ENCODE data around the gene TFF3. TPM values are rescaled to one million over a fixed set of nuclear protein-coding genes. Genes with fewer than 3 reads are reported as not detected.

The TFF3 gene
- total and polyA plus RNA-seq, 4 donors: 2.4 to 170 (median 15.7) TPM

- no peak overlapping the region for H3K4me3 ChIP-seq (ENCODE audit: low read length in 2 of 2)
- H3K27ac ChIP-seq (ENCODE audit: low read depth in 1 of 2, low read length in 2 of 2): no peak overlapping the region
- intact Hi-C loops (cut with DNase I): no loop called here
- 91 to 92% methylated on average over 12 of the region's 12 CpGs for WGBS, 2 donors
- ATAC-seq (ENCODE audit: low FRiP score) (no peak), DNase-seq (no peak)
- no peaks in the 10 kb centered on the region for H3K36me3 ChIP-seq (ENCODE audit: control insufficient read depth in 1 of 2, insufficient read depth in 2 of 2, low read length in 1 of 2)
- H3K4me1 ChIP-seq (ENCODE audit: control insufficient read depth in 1 of 2, insufficient read depth in 2 of 2, low read length in 2 of 2): no peaks in the 10 kb centered on the region
- no peaks in the 10 kb centered on the region for H3K27me3 ChIP-seq (ENCODE audit: control insufficient read depth in 1 of 2, insufficient read depth in 2 of 2, low read length in 1 of 2)
- no peaks in the 10 kb centered on the region for H3K9me3 ChIP-seq (ENCODE audit: control insufficient read depth, low read length)
These were observed 32.5 kb downstream of the TFF3 start for GRCh38 chr21:42282715-42283114.

DNA sequence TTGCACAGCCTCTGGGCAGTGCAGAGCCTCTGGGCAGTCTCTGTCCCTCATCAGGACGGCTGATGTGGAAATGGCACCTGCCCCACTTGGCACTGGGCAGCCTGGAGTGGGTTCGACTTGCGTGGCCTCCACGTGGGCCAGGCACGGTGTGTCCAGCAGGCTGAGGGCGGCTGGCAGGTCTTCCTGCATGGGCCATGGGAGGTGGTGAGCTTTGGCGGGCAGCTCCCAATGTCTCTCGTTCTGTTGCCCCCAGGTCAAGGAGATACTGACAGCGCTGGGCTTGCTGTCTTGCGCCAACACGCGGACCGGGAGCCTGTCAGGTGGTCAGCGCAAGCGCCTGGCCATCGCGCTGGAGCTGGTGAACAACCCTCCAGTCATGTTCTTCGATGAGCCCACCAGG lies 33.2 kb downstream of the TFF3 start:
- H3K4me1 ChIP-seq (ENCODE audit: control insufficient read depth in 1 of 2, insufficient read depth in 2 of 2, low read length in 2 of 2): no peaks in the 10 kb centered on the region
- no peak for ATAC-seq (ENCODE audit: low FRiP score)
- intact Hi-C loops (cut with DNase I): no loop called here

DNA sequence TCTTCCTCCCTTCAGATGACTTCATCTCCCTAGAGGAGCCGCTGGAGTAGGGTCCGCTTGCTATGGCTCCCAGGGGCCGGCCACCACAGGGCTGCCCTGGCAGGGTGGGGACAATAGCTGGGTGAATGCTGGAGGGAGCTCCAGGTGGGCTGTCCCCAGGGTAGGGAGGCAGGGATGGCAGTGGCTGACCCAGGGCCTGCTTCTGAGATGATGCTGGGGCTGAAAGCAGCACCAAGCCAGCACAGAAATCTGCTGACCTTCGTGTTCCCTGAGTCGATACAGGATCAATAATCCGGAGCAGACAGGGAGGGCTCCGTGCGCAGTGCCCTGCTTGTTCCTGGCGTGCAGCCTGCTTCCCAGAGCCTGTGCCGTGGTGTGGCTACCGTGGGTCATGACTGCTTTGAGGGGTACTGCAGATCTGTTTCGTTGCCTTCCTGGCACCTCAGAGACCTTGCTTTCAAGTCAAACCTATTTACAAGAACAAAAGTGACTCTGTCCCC lies 34.0 kb downstream of the TFF3 start:
- 80 to 83% methylated on average over 12 of the region's 12 CpGs for WGBS, 2 donors
- Histone ChIP-seq H3K4me3 (ENCODE audit: low read length in 2 of 2) (no peak overlapping the region), H3K27me3 (ENCODE audit: control insufficient read depth in 1 of 2, insufficient read depth in 2 of 2, low read length in 1 of 2) (no peaks in the 10 kb centered on the region), H3K27ac (ENCODE audit: low read depth in 1 of 2, low read length in 2 of 2) (no peak overlapping the region), H3K36me3 (ENCODE audit: control insufficient read depth in 1 of 2, insufficient read depth in 2 of 2, low read length in 1 of 2) (no peaks in the 10 kb centered on the region), H3K4me1 (ENCODE audit: control insufficient read depth in 1 of 2, insufficient read depth in 2 of 2, low read length in 2 of 2) (no peaks in the 10 kb centered on the region), H3K9me3 (ENCODE audit: control insufficient read depth, low read length) (no peaks in the 10 kb centered on the region)
- intact Hi-C loops (cut with DNase I): no loop called here
- ATAC-seq (ENCODE audit: low FRiP score) (no peak), DNase-seq (no peak)

More for the DNA sequence above, 33.2 kb downstream of the TFF3 start:
- no peaks in the 10 kb centered on the region for H3K36me3 ChIP-seq (ENCODE audit: control insufficient read depth in 1 of 2, insufficient read depth in 2 of 2, low read length in 1 of 2)
- no peaks in the 10 kb centered on the region for H3K9me3 ChIP-seq (ENCODE audit: control insufficient read depth, low read length)
- H3K4me3 ChIP-seq (ENCODE audit: low read length in 2 of 2): no peak overlapping the region
- 92 to 94% methylated on average over 18 of the region's 18 CpGs for WGBS, 2 donors
- no peak overlapping the region for H3K27ac ChIP-seq (ENCODE audit: low read depth in 1 of 2, low read length in 2 of 2)
- H3K27me3 ChIP-seq (ENCODE audit: control insufficient read depth in 1 of 2, insufficient read depth in 2 of 2, low read length in 1 of 2): no peaks in the 10 kb centered on the region
- DNase-seq: no peak

DNA sequence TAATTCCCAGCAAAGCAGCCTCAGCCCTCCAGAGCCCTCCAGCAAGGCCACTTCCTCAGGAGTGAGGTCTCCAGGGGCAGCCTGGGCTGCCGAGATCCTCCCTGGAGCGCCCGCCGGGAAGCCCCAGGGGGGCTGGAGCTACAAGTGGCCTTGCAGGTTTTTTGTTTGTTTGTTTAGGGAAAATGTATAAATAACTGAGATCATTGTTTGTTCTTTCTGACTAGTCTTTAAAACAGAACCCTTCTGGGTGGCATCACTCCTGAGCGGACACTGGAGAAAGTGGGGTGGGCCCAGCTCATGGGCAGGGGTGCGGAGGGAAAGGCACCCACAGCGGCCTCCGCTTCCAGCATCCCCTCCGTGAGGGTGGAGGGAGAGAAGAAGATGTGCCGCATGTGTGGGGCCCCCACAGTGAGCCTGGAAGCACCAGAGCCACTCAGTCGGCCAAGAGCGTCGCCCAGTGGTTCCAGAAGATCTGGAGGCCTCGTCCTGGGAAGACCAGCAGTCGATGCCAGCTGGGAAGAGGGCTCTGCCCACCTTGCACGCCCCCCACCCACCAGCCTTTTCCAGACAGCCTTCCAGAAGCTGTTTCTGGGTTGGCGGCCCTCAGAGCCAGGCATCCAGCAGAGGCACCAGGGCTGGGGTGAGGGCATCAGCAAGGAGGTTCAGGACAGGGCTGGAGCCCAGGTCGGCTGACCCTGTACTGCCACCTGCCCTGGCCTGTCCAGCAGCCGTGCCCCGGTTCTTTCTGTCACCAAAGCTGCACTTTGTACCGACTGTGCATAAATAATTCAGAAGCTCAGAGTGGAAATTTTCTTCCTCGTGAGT lies 34.6 kb downstream of the TFF3 start:
- no peaks in the 10 kb centered on the region for H3K36me3 ChIP-seq (ENCODE audit: control insufficient read depth in 1 of 2, insufficient read depth in 2 of 2, low read length in 1 of 2)
- 83 to 84% methylated on average over 21 to 22 of the region's 22 CpGs for WGBS, 2 donors
- H3K9me3 ChIP-seq (ENCODE audit: control insufficient read depth, low read length): no peaks in the 10 kb centered on the region
- intact Hi-C loops (cut with DNase I): no loop called here
- no peaks in the 10 kb centered on the region for H3K27me3 ChIP-seq (ENCODE audit: control insufficient read depth in 1 of 2, insufficient read depth in 2 of 2, low read length in 1 of 2)
- no peak for ATAC-seq (ENCODE audit: low FRiP score)
- H3K4me1 ChIP-seq (ENCODE audit: control insufficient read depth in 1 of 2, insufficient read depth in 2 of 2, low read length in 2 of 2): no peaks in the 10 kb centered on the region
- H3K27ac ChIP-seq (ENCODE audit: low read depth in 1 of 2, low read length in 2 of 2): no peak overlapping the region
- H3K4me3 ChIP-seq (ENCODE audit: low read length in 2 of 2): no peak overlapping the region
- DNase-seq: no peak

DNA sequence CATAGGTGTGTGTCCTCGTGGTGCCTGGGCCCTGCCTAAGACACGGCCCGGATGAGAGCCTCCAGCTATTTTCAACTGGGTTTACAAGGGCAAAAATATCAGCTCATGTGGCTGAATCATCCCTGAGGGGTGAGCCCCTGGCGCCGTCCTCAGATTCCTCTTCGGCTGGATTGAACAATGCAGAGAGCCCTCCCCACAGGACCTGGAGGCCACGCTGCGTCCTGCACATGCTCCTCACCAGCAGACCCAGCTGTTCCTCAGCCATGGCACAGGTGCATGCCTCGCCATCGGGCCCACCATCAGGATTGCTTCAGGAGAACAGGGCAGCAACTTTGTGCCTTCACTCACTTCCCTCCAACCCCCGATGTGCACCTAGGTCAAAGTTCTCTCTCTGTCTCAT lies 35.3 kb downstream of the TFF3 start:
- Histone ChIP-seq H3K4me1 (ENCODE audit: control insufficient read depth in 1 of 2, insufficient read depth in 2 of 2, low read length in 2 of 2) (no peaks in the 10 kb centered on the region), H3K9me3 (ENCODE audit: control insufficient read depth, low read length) (no peaks in the 10 kb centered on the region), H3K27ac (ENCODE audit: low read depth in 1 of 2, low read length in 2 of 2) (no peak overlapping the region), H3K27me3 (ENCODE audit: control insufficient read depth in 1 of 2, insufficient read depth in 2 of 2, low read length in 1 of 2) (no peaks in the 10 kb centered on the region), H3K36me3 (ENCODE audit: control insufficient read depth in 1 of 2, insufficient read depth in 2 of 2, low read length in 1 of 2) (no peaks in the 10 kb centered on the region), H3K4me3 (ENCODE audit: low read length in 2 of 2) (no peak overlapping the region)
- WGBS, 2 donors: 88 to 90% methylated on average over 11 of the region's 11 CpGs
- DNase-seq (no peak), ATAC-seq (ENCODE audit: low FRiP score) (no peak)
- intact Hi-C loops (cut with DNase I): no loop called here

DNA sequence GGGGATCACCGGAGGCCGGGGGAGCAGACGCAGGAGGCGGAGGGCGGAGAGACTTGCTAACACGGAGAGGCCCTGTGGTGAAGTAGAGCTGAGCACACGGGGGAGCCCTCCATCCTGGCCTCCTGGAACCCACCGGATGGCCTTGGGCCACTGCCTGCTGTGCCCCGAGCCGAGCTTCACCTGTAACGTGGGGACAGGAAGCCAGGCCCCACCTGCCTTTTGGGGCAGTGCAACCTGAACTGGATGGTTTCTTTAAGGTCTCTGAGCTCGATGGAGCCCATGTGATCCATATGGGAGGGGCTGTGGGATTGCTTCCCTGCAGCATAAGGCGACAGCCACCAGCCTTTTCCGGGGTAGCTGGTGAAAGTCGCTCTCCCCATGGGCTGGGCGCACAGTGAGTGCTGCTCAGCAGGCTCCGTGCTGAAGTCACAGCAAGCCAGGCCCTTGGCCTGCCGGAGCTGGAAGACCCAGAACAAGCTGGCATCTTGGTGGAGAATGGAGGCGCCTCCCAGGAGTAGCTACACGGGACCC lies 35.8 kb downstream of the TFF3 start:
- intact Hi-C loops (cut with DNase I): no loop called here
- H3K27ac ChIP-seq (ENCODE audit: low read depth in 1 of 2, low read length in 2 of 2): no peak overlapping the region
- 82 to 86% methylated on average over 20 of the region's 20 CpGs for WGBS, 2 donors
- no peak for ATAC-seq (ENCODE audit: low FRiP score)
- no peaks in the 10 kb centered on the region for H3K27me3 ChIP-seq (ENCODE audit: control insufficient read depth in 1 of 2, insufficient read depth in 2 of 2, low read length in 1 of 2)
- no peaks in the 10 kb centered on the region for H3K9me3 ChIP-seq (ENCODE audit: control insufficient read depth, low read length)
- no peak overlapping the region for H3K4me3 ChIP-seq (ENCODE audit: low read length in 2 of 2)
- no peaks in the 10 kb centered on the region for H3K36me3 ChIP-seq (ENCODE audit: control insufficient read depth in 1 of 2, insufficient read depth in 2 of 2, low read length in 1 of 2)
- no peaks in the 10 kb centered on the region for H3K4me1 ChIP-seq (ENCODE audit: control insufficient read depth in 1 of 2, insufficient read depth in 2 of 2, low read length in 2 of 2)
- DNase-seq: no peak

GRCh38 chr21:42278451-42279149 lies 36.6 kb downstream of the TFF3 start:
- 89 to 90% methylated on average over 19 of the region's 19 CpGs for WGBS, 2 donors
- Histone ChIP-seq H3K27ac (ENCODE audit: low read depth in 1 of 2, low read length in 2 of 2) (no peak overlapping the region), H3K4me1 (ENCODE audit: control insufficient read depth in 1 of 2, insufficient read depth in 2 of 2, low read length in 2 of 2) (no peaks in the 10 kb centered on the region), H3K9me3 (ENCODE audit: control insufficient read depth, low read length) (no peaks in the 10 kb centered on the region), H3K36me3 (ENCODE audit: control insufficient read depth in 1 of 2, insufficient read depth in 2 of 2, low read length in 1 of 2) (no peaks in the 10 kb centered on the region), H3K4me3 (ENCODE audit: low read length in 2 of 2) (no peak overlapping the region), H3K27me3 (ENCODE audit: control insufficient read depth in 1 of 2, insufficient read depth in 2 of 2, low read length in 1 of 2) (no peaks in the 10 kb centered on the region)
- intact Hi-C loops (cut with DNase I): no loop called here
- ATAC-seq (ENCODE audit: low FRiP score) (no peak), DNase-seq (no peak)

DNA sequence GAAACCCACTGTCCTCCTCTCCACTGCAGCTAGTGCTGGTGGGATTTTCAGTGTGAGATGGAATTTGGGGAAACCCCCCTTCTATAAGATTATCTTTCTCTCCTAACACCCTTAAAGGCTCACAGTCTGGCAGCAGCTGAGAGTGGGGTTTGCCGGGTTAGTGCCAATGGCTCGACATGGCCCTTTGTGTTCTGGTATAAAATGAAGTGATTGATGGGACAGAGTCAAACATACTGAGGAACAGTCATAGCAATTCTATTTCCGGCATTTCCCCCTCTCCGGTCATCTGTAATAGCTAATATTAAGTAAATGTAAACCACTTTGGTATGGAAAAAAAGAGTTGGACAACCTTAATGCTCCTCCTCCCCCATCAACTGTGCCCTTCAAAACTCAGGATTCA lies 37.6 kb downstream of the TFF3 start:
- Histone ChIP-seq H3K4me1 (ENCODE audit: control insufficient read depth in 1 of 2, insufficient read depth in 2 of 2, low read length in 2 of 2) (no peaks in the 10 kb centered on the region), H3K27ac (ENCODE audit: low read depth in 1 of 2, low read length in 2 of 2) (no peak overlapping the region), H3K9me3 (ENCODE audit: control insufficient read depth, low read length) (no peaks in the 10 kb centered on the region), H3K36me3 (ENCODE audit: control insufficient read depth in 1 of 2, insufficient read depth in 2 of 2, low read length in 1 of 2) (no peaks in the 10 kb centered on the region), H3K27me3 (ENCODE audit: control insufficient read depth in 1 of 2, insufficient read depth in 2 of 2, low read length in 1 of 2) (no peaks in the 10 kb centered on the region), H3K4me3 (ENCODE audit: low read length in 2 of 2) (no peak overlapping the region)
- no peak for DNase-seq
- ATAC-seq (ENCODE audit: low FRiP score): no peak
- intact Hi-C loops (cut with DNase I): no loop called here
- 54 to 64% methylated on average over 4 of the region's 4 CpGs for WGBS, 2 donors

All from aorta (tissue), 5 donors.